K562 (cell line): ENCODE results near the gene SERINC3. TPM values are rescaled to one million over a fixed set of nuclear protein-coding genes. Genes with fewer than 3 reads are reported as not detected.
A peak's percentile ranks its signal among the peaks of the same experiment; 100 is the strongest.

Experiments
- ATF1 ChIP-seq, 2 experiments: fragments of 450-650 bp in 1 of 2; IDR thresholded peaks; 2 replicates each; pipeline ENCODE4 v1.6.1; 2016; ENCODE audit warnings: missing compliant biosample characterization in 1 of 2, missing genetic modification characterization in 1 of 2
- BACH1 ChIP-seq: fragments of 200-800 bp; sonication (Bioruptor generic); IDR thresholded peaks from 2 replicates; pipeline ENCODE4 v1.6.1; 2016; ENCODE audit warnings: missing genetic modification characterization, missing compliant biosample characterization
- BHLHE40 ChIP-seq: IDR thresholded peaks from 2 replicates; pipeline ENCODE4 v1.6.1; 2011; ENCODE audit warnings: low read length, improper control_type of control experiment
- BRCA1 ChIP-seq, 2 experiments: fragments of 450-650 bp in 1 of 2; sonication (generic) in 1 of 2; formaldehyde crosslinking in 1 of 2; IDR thresholded peaks; 2 replicates each; pipeline versions ENCODE4 v1.5.0 to v1.6.1; 2017 to 2020; ENCODE audit warnings: mild to moderate bottlenecking in 1 of 2, missing genetic modification reagents in 1 of 2
- CEBPB ChIP-seq: fragments of 450-650 bp; IDR thresholded peaks from 2 replicates; pipeline ENCODE4 v1.6.1; 2016; ENCODE audit warnings: missing genetic modification characterization, missing compliant biosample characterization
- EP400 ChIP-seq: fragments of 450-650 bp; IDR thresholded peaks from 2 replicates; pipeline ENCODE4 v1.6.1; 2017; ENCODE audit warnings: antibody characterized with exemption, mild to moderate bottlenecking, moderate library complexity
- ETV1 ChIP-seq: fragments of 450-650 bp; conservative IDR thresholded peaks from 2 replicates; pipeline ENCODE4 v1.6.1; 2016; ENCODE audit warnings: missing genetic modification characterization, control low read depth, low read depth, missing compliant biosample characterization
- LCOR ChIP-seq: sonication (generic); formaldehyde crosslinking; IDR thresholded peaks from 2 replicates; pipeline ENCODE4 v1.8.0; 2022; ENCODE audit warnings: mild to moderate bottlenecking, missing genetic modification reagents
- MCM3 ChIP-seq: fragments of 450-650 bp; IDR thresholded peaks from 2 replicates; pipeline ENCODE4 v1.6.1; 2016
- MITF ChIP-seq: IDR thresholded peaks from 2 replicates; pipeline ENCODE4 v1.6.1; 2014; ENCODE audit warnings: antibody characterized with exemption
- NCOA6 ChIP-seq: fragments of 450-650 bp; IDR thresholded peaks from 2 replicates; pipeline ENCODE4 v1.6.1; 2017; ENCODE audit warnings: mild to moderate bottlenecking
- NEUROD1 ChIP-seq: fragments of 150-350 bp; IDR thresholded peaks from 2 replicates; pipeline ENCODE4 v1.6.1; 2014; ENCODE audit warnings: borderline replicate concordance, low read length, low read depth; ENCODE audit not compliant: partially characterized antibody
- NR2F6 ChIP-seq: fragments of 450-650 bp; formaldehyde crosslinking; IDR thresholded peaks from 2 replicates; pipeline ENCODE4 v1.4.0; 2020; ENCODE audit warnings: mild to moderate bottlenecking
- NUFIP1 ChIP-seq: fragments of 450-650 bp; IDR thresholded peaks from 2 replicates; pipeline ENCODE4 v1.6.1; 2018; ENCODE audit not compliant: partially characterized antibody
- PATZ1 ChIP-seq: fragments of 250-450 bp; sonication (Bioruptor Pico); IDR thresholded peaks from 2 replicates; pipeline ENCODE4 v1.5.0; 2020; ENCODE audit warnings: mild to moderate bottlenecking, borderline replicate concordance
- PHTF2 ChIP-seq: fragments of 250-450 bp; sonication (Bioruptor Pico); IDR thresholded peaks from 2 replicates; pipeline ENCODE4 v1.5.0; 2021; ENCODE audit warnings: mild to moderate bottlenecking
- PRPF4 ChIP-seq: fragments of 200-400 bp; formaldehyde crosslinking; IDR thresholded peaks from one replicate; pipeline ENCODE4 v1.6.1; 2017; ENCODE audit warnings: low read length, low read depth, mild to moderate bottlenecking; ENCODE audit not compliant: insufficient read depth, poor library complexity, severe bottlenecking
- RBM39 ChIP-seq: fragments of 200-400 bp; formaldehyde crosslinking; optimal IDR thresholded peaks from 2 replicates; pipeline ENCODE3; 2018; ENCODE audit warnings: low read depth, low read length
- STAT5A ChIP-seq: IDR thresholded peaks from 2 replicates; pipeline ENCODE4 v1.6.1; 2012; ENCODE audit warnings: low read length, inconsistent platforms, borderline replicate concordance
- THRA ChIP-seq: fragments of 450-650 bp; IDR thresholded peaks from 2 replicates; pipeline ENCODE4 v1.6.1; 2017; ENCODE audit warnings: mild to moderate bottlenecking, moderate library complexity
- YY1 ChIP-seq, 3 experiments: IDR thresholded peaks; 2 replicates each; pipeline ENCODE4 v1.6.1; 2011; ENCODE audit warnings: low read length in 2 of 3, mild to moderate bottlenecking in 2 of 3, moderate library complexity in 2 of 3, borderline replicate concordance in 1 of 3, control low read depth in 1 of 3, low read depth in 1 of 3; ENCODE audit not compliant: insufficient read depth in 3 of 3, insufficient replicate concordance in 2 of 3, control insufficient read depth in 1 of 3, insufficient read length in 1 of 3; ENCODE audit errors: extremely low read depth in 1 of 3
- ZNF316 ChIP-seq: fragments of 450-650 bp; IDR thresholded peaks from 2 replicates; pipeline ENCODE4 v1.6.1; 2016
- ZNF347 ChIP-seq: fragments of 450-650 bp; formaldehyde crosslinking; IDR thresholded peaks from 2 replicates; pipeline ENCODE4 v1.4.0; 2020; ENCODE audit warnings: low read depth, mild to moderate bottlenecking, moderate library complexity
- ZNF830 ChIP-seq: fragments of 250-450 bp; sonication (Bioruptor Pico); IDR thresholded peaks from 2 replicates; pipeline ENCODE4 v1.5.0; 2021; ENCODE audit warnings: mild to moderate bottlenecking
- polyA plus RNA-seq, 8 experiments: library from polyadenylated mRNA; depleted of rRNA in 4 of 8; stranded (reverse) in 5 of 8; unstranded in 3 of 8; fragments of >200 nt; fragmentation: Nextera tagmentation in 2 of 8; fragmentation: Illumina TruSeq in 1 of 8; extraction: Ambion mirVana in 2 of 8; extraction: Trizol in 1 of 8; gene quantifications; 2 replicates each; pipeline versions ENCODE4 v1.2.1 to v1.2.3, GENCODE V29; 2011 to 2014; ENCODE audit warnings: inconsistent platforms in 1 of 8, missing spikeins in 1 of 8
- total RNA-seq, 7 experiments: library from RNA; depleted of rRNA in 6 of 7; stranded (reverse); fragments of >200 nt in 6 of 7; fragmentation: Illumina TruSeq in 2 of 7; extraction: Trizol in 2 of 7; gene quantifications; 2 replicates each; pipeline versions ENCODE4 v1.2.1 to v1.2.3, GENCODE V29; 2011 to 2021; ENCODE audit warnings: low replicate concordance in 1 of 7

SERINC3 gene
- total and polyA plus RNA-seq, 9 of the 15 experiments (the other 6 are each of a cell fraction or from before 2014, with no cell fraction given) = 24.7 to 107 (median 48.8) TPM

GRCh38 chr20:44521484-44522481, at the start of gene SERINC3 (continued):
- TF ChIP-seq BACH1 (tag) = no peak
- TF ChIP-seq ATF1 (CRISPR knock-in tag; IDR thresholded peaks at IDR 0.05) = peak; percentile 36
- TF ChIP-seq ATF1 (tag; IDR thresholded peaks at IDR 0.05) = peak; percentile 96
- TF ChIP-seq LCOR (CRISPR knock-in tag) = peak; percentile 67
- TF ChIP-seq NEUROD1 = no peak
- TF ChIP-seq CEBPB = peak; percentile 68
- peak; percentile 56 to 91 (median 77) for TF ChIP-seq YY1 (IDR thresholded peaks at IDR 0.05; ENCODE audit: borderline replicate concordance in 1 of 3, control insufficient read depth in 1 of 3, extremely low read depth in 1 of 3, insufficient read depth in 3 of 3, insufficient read length in 1 of 3, insufficient replicate concordance in 2 of 3, low read depth in 1 of 3, low read length in 2 of 3)
- TF ChIP-seq PRPF4 = no peak
- no peak for TF ChIP-seq STAT5A
- no peak for TF ChIP-seq PHTF2
- TF ChIP-seq ZNF347 (CRISPR knock-in tag) = no peak
- no peak for TF ChIP-seq NUFIP1
- no peak for TF ChIP-seq RBM39
- TF ChIP-seq ETV1 = peak; percentile 89
- no peak for TF ChIP-seq NR2F6
- TF ChIP-seq BHLHE40 = 0 out of 2 replicates have a peak, but pooled peaks have one; percentile 6
- peak; percentile 85 for TF ChIP-seq EP400
- no peak for TF ChIP-seq THRA
- TF ChIP-seq MITF = no peak
- no peak for TF ChIP-seq MCM3
- TF ChIP-seq PATZ1 (CRISPR knock-in tag) = no peak
- TF ChIP-seq ZNF830 (CRISPR knock-in tag) = no peak
- TF ChIP-seq ZNF316 = no peak
- TF ChIP-seq BRCA1 (IDR thresholded peaks at IDR 0.05) = no peak
- TF ChIP-seq BRCA1 (CRISPR knock-in tag; IDR thresholded peaks at IDR 0.05) = no peak
- no peak; the same call in 1 of the 2 replicates for TF ChIP-seq NCOA6
